Lung (tissue), 12 donors: ENCODE measurements around the gene MAPKAP1. TPM values are rescaled to one million over a fixed set of nuclear protein-coding genes. Genes with fewer than 3 reads are reported as not detected.

ENCODE experiments used
- ATAC-seq: fragments of 200-7000 bp; cut with Tn5 transposase; one replicate; pipeline ENCODE4 v1.9.1; 2020; ENCODE audit warnings: moderate number of reproducible peaks; ENCODE audit not compliant: insufficient read depth, low FRiP score
- DNase-seq, 3 donors: peaks; one replicate each; pipeline ENCODE4 v3.0.0-alpha.2; 2013 to 2017
- H3K27ac ChIP-seq, 2 donors: one replicate each; pipeline ENCODE4 v1.5.1; 2013; ENCODE audit warnings: mild to moderate bottlenecking in 2 of 2, moderate library complexity in 2 of 2, control low read depth in 1 of 2, inconsistent platforms in 1 of 2, low read depth in 1 of 2, low read length in 1 of 2
- H3K27me3 ChIP-seq, 3 donors: one replicate each; pipeline ENCODE4 v1.5.1; 2013; ENCODE audit warnings: low read length in 2 of 3; ENCODE audit not compliant: control insufficient read depth in 3 of 3, insufficient read depth in 3 of 3
- H3K36me3 ChIP-seq, 4 donors: one replicate each; pipeline ENCODE4 v1.5.1; 2013; ENCODE audit warnings: low read length in 4 of 4, mild to moderate bottlenecking in 1 of 4, moderate library complexity in 1 of 4; ENCODE audit not compliant: control insufficient read depth in 4 of 4, insufficient read depth in 4 of 4
- H3K4me1 ChIP-seq, 5 donors: one replicate each; pipeline ENCODE4 v1.5.1; 2013; ENCODE audit warnings: low read length in 5 of 5, mild to moderate bottlenecking in 2 of 5, moderate library complexity in 1 of 5; ENCODE audit not compliant: control insufficient read depth in 5 of 5, insufficient read depth in 5 of 5
- H3K4me3 ChIP-seq: one replicate; pipeline ENCODE4 v1.5.1; 2013; ENCODE audit warnings: mild to moderate bottlenecking, control low read depth, moderate library complexity
- H3K9ac ChIP-seq, 2 donors: one replicate each; pipeline ENCODE4 v1.5.1; 2013; ENCODE audit warnings: low read length in 2 of 2, control low read depth in 1 of 2; ENCODE audit not compliant: insufficient read depth in 1 of 2
- H3K9me3 ChIP-seq, 4 donors: one replicate each; pipeline ENCODE4 v1.5.1; 2013; ENCODE audit warnings: low read length in 3 of 4, mild to moderate bottlenecking in 1 of 4, moderate library complexity in 1 of 4; ENCODE audit not compliant: control insufficient read depth in 4 of 4, insufficient read depth in 3 of 4
- CTCF ChIP-seq: IDR thresholded peaks from 2 replicates; pipeline ENCODE4 v1.5.1; 2012; ENCODE audit warnings: mild to moderate bottlenecking; ENCODE audit errors: control extremely low read depth, extremely low read depth
- WGBS, 2 donors: extraction: QIAGEN DNeasy Blood & Tissue Kit; methylation state at CpG; one replicate each; pipeline ENCODE4 v1.1.7; 2013; 5-methylcytosine and 5-hydroxymethylcytosine counted together
- polyA plus RNA-seq, 2 donors: library from polyadenylated mRNA; stranded (reverse); fragments of 200-250 nt; gene quantifications; one replicate each; pipeline ENCODE4 v1.2.1, GENCODE V29; 2013
- total RNA-seq, 2 donors: library from RNA; depleted of rRNA in 1 of 2; stranded (reverse); fragments of >200 nt in 1 of 2; gene quantifications; one replicate each; pipeline ENCODE4 v1.2.1, GENCODE V29; 2014 to 2021
- donor health status: control.
- donor health status: control.
- donor health status: Bipolar disorder and iron deficiency.
- donor health status: healthy.
- donor health status: DM: yes; HTN: yes; CAD: no.

Gene MAPKAP1
- total and polyA plus RNA-seq, 4 donors = 53.0 to 83.3 (median 66.7) TPM

GRCh38 chr9:125527471-125528002 is 179.5 kb downstream of the MAPKAP1 start:
- ATAC-seq (no peak), DNase-seq (no peak)
- Histone ChIP-seq H3K9me3 (no peaks in the 10 kb centered on the region), H3K27ac (no peak overlapping the region), H3K4me1 (peaks cover 1 to 21% (median 7%) of the 10 kb centered on the region in 5 donors), H3K9ac (no peak overlapping the region), H3K27me3 (no peaks in the 10 kb centered on the region), H3K4me3 (no peak overlapping the region), H3K36me3 (no peaks in the 10 kb centered on the region)
- no peak for TF ChIP-seq CTCF
- 80 to 85% methylated on average over 9 of the region's 9 CpGs for WGBS, 2 donors

DNA sequence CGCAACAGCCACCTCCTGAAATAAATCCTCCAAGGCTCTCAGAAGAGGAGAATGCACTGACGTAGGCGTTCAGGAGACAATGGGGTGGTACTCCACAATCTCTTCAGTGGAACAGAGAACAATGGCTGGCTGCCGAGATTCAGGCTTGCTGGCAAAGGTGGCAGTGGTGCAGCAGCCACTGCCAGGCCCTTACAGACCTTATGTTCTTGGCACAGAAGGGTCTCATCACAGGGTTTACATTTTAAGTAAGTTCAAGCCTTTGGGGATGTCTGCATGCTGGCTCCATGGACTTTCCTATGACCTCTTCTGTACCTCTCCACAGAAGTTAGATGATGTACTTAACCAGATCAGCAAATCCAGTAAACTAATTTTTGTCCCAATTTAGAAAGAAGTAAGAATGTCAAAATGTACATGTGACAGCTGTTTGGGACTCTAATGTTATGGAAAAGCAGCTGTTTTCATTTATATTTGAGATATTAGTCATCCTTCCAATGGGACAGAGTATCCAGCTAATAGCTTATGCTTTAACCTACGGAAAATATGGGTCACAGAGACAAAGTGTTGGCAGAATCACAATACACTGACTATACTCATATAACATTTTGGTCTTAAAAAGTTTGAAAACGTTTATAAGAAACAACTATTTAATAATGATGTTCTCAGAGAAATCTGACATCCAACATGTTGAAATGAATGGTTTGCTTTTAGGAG is 180.9 kb downstream of the MAPKAP1 start:
- Histone ChIP-seq H3K9me3 (no peaks in the 10 kb centered on the region), H3K36me3 (no peaks in the 10 kb centered on the region), H3K4me3 (no peak overlapping the region), H3K27ac (peak overlapping the region in 1 of 2 donors; percentile 70), H3K4me1 (peaks cover 5 to 35% (median 18%) of the 10 kb centered on the region in 5 donors), H3K27me3 (no peaks in the 10 kb centered on the region), H3K9ac (no peak overlapping the region)
- TF ChIP-seq CTCF = no peak
- DNase-seq (peak in 2 of 3 donors; percentile 75 to 83), ATAC-seq (no peak)
- 77 to 78% methylated on average over 6 of the region's 6 CpGs for whole genome bisulfite sequencing, 2 donors

GRCh38 chr9:125524583-125525355 is 182.2 kb downstream of the MAPKAP1 start:
- H3K27ac ChIP-seq = no peak overlapping the region
- no peak for ATAC-seq
- H3K9ac ChIP-seq = no peak overlapping the region
- no peaks in the 10 kb centered on the region for H3K27me3 ChIP-seq
- no peak for DNase-seq
- no peaks in the 10 kb centered on the region for H3K9me3 ChIP-seq
- 90 to 94% methylated on average over 6 of the region's 6 CpGs for WGBS, 2 donors
- peaks cover 0 to 4% (median 0%) of the 10 kb centered on the region in 4 donors for H3K36me3 ChIP-seq
- peaks cover 5 to 36% (median 18%) of the 10 kb centered on the region in 5 donors for H3K4me1 ChIP-seq
- TF ChIP-seq CTCF = no peak
- H3K4me3 ChIP-seq = no peak overlapping the region
